H9 (cell line): ENCODE data around the gene PHACTR4. TPM values are rescaled to one million over a fixed set of nuclear protein-coding genes. Genes with fewer than 3 reads are reported as not detected.
A peak's percentile ranks its signal among the peaks of the same experiment; 100 is the strongest.

Experiments
- DNase-seq: peaks from one replicate; pipeline ENCODE4 v3.0.0-alpha.2; 2017
- H2AFZ ChIP-seq: one replicate; pipeline ENCODE4 v1.6.1; 2013; ENCODE audit warnings: mild to moderate bottlenecking, low read length, control low read depth, moderate library complexity
- H2AK5ac ChIP-seq: 2 replicates; pipeline ENCODE4 v1.6.1; 2013; ENCODE audit warnings: low read length, control low read depth, mixed read lengths; ENCODE audit not compliant: insufficient read length
- H2BK120ac ChIP-seq: one replicate; pipeline ENCODE4 v1.6.1; 2013; ENCODE audit warnings: low read depth, mild to moderate bottlenecking, low read length, control low read depth, inconsistent platforms; ENCODE audit not compliant: poor library complexity, severe bottlenecking
- H2BK12ac ChIP-seq: 2 replicates; pipeline ENCODE4 v1.6.1; 2013; ENCODE audit warnings: low read length, control low read depth, mixed read lengths, low read depth; ENCODE audit not compliant: insufficient read length
- H2BK15ac ChIP-seq: 2 replicates; pipeline ENCODE4 v1.6.1; 2013; ENCODE audit warnings: low read depth, low read length, control low read depth
- H2BK20ac ChIP-seq: one replicate; pipeline ENCODE4 v1.6.1; 2013; ENCODE audit warnings: low read depth, mild to moderate bottlenecking, low read length, control low read depth, inconsistent platforms; ENCODE audit not compliant: poor library complexity, severe bottlenecking
- H2BK5ac ChIP-seq: 2 replicates; pipeline ENCODE4 v1.6.1; 2013; ENCODE audit warnings: low read length, control low read depth, mixed read lengths; ENCODE audit not compliant: insufficient read length
- H3K14ac ChIP-seq: 2 replicates; pipeline ENCODE4 v1.6.1; 2013; ENCODE audit warnings: low read length, control low read depth; ENCODE audit not compliant: insufficient read depth
- H3K18ac ChIP-seq: 2 replicates; pipeline ENCODE4 v1.6.1; 2013; ENCODE audit warnings: low read depth, mild to moderate bottlenecking, mixed read lengths, low read length, control low read depth; ENCODE audit not compliant: insufficient read length
- H3K23ac ChIP-seq: 2 replicates; pipeline ENCODE4 v1.6.1; 2013; ENCODE audit warnings: low read length, control low read depth, mixed read lengths, low read depth; ENCODE audit not compliant: insufficient read length
- H3K23me2 ChIP-seq: 2 replicates; pipeline ENCODE4 v1.6.1; 2013; ENCODE audit warnings: low read depth, mild to moderate bottlenecking, mixed read lengths, low read length, control low read depth; ENCODE audit not compliant: insufficient read length, poor library complexity, severe bottlenecking
- H3K27ac ChIP-seq: 2 replicates; pipeline ENCODE4 v1.5.1; 2013; ENCODE audit warnings: low read length, control low read depth, mixed read lengths, low read depth; ENCODE audit not compliant: insufficient read length
- H3K27me3 ChIP-seq: 2 replicates; pipeline ENCODE4 v1.6.1; 2013; ENCODE audit warnings: low read length, control low read depth, inconsistent platforms; ENCODE audit not compliant: insufficient read depth
- H3K4ac ChIP-seq: 2 replicates; pipeline ENCODE4 v1.6.1; 2013; ENCODE audit warnings: low read depth, mild to moderate bottlenecking, control low read depth, inconsistent platforms, low read length, moderate library complexity
- H3K4me1 ChIP-seq: 2 replicates; pipeline ENCODE4 v1.6.1; 2013; ENCODE audit warnings: low read length, control low read depth, inconsistent platforms; ENCODE audit not compliant: insufficient read depth
- H3K4me2 ChIP-seq: 2 replicates; pipeline ENCODE4 v1.6.1; 2013; ENCODE audit warnings: low read length, control low read depth, mixed read lengths; ENCODE audit not compliant: insufficient read length, insufficient read depth
- H3K56ac ChIP-seq: 2 replicates; pipeline ENCODE4 v1.6.1; 2013; ENCODE audit warnings: low read depth, mild to moderate bottlenecking, mixed read lengths, low read length, control low read depth; ENCODE audit not compliant: insufficient read length
- H3K79me1 ChIP-seq: 2 replicates; pipeline ENCODE4 v1.6.1; 2013; ENCODE audit warnings: low read depth, mild to moderate bottlenecking, moderate library complexity, low read length, control low read depth, inconsistent platforms; ENCODE audit not compliant: insufficient read depth, poor library complexity, severe bottlenecking
- H3K79me2 ChIP-seq: 2 replicates; pipeline ENCODE4 v1.6.1; 2013; ENCODE audit warnings: low read length, control low read depth, inconsistent platforms; ENCODE audit not compliant: insufficient read depth
- H3K9ac ChIP-seq: 2 replicates; pipeline ENCODE4 v1.6.1; 2013; ENCODE audit warnings: low read length, control low read depth, mixed read lengths; ENCODE audit not compliant: insufficient read length; ENCODE audit errors: extremely low read depth
- H3K9me3 ChIP-seq: one replicate; pipeline ENCODE4 v1.6.1; 2013; ENCODE audit warnings: low read depth, low read length, inconsistent platforms; ENCODE audit not compliant: control insufficient read depth
- H3T11ph ChIP-seq: one replicate; pipeline ENCODE4 v1.6.1; 2013; ENCODE audit warnings: mild to moderate bottlenecking, low read length, control low read depth, inconsistent platforms
- H4K20me1 ChIP-seq: one replicate; pipeline ENCODE4 v1.6.1; 2013; ENCODE audit not compliant: control insufficient read depth, insufficient read length, insufficient read depth
- H4K5ac ChIP-seq: 2 replicates; pipeline ENCODE4 v1.6.1; 2013; ENCODE audit warnings: low read depth, mild to moderate bottlenecking, mixed read lengths, low read length, control low read depth; ENCODE audit not compliant: insufficient read length
- H4K8ac ChIP-seq: replicated peaks from 2 replicates; pipeline ENCODE4 v1.6.1; 2013; ENCODE audit warnings: low read length, control low read depth, mixed read lengths, low read depth; ENCODE audit not compliant: insufficient read length
- H4K91ac ChIP-seq: 2 replicates; pipeline ENCODE4 v1.6.1; 2013; ENCODE audit warnings: low read depth, mild to moderate bottlenecking, moderate library complexity, mixed read lengths, low read length, control low read depth; ENCODE audit not compliant: insufficient read length
- H3K27ac Mint-ChIP-seq, 3 experiments: 2 replicates in 2 of 3; 3 replicates in 1 of 3; pipeline ENCODE4 v1.8.0; 2020 to 2021; ENCODE audit warnings: mixed read lengths in 3 of 3, mild to moderate bottlenecking in 1 of 3, moderate library complexity in 1 of 3
- H3K27me3 Mint-ChIP-seq: 2 replicates; pipeline ENCODE4 v1.8.0; 2021; ENCODE audit warnings: low read depth, mild to moderate bottlenecking, moderate library complexity, mixed read lengths
- H3K36me3 Mint-ChIP-seq, 3 experiments: 2 replicates in 2 of 3; 3 replicates in 1 of 3; pipeline ENCODE4 v1.8.0; 2020 to 2021; ENCODE audit warnings: low read depth in 3 of 3, mixed read lengths in 3 of 3; ENCODE audit not compliant: insufficient read depth in 1 of 3
- H3K4me1 Mint-ChIP-seq, 2 experiments: 2 replicates each; pipeline ENCODE4 v1.8.0; 2020; ENCODE audit warnings: mixed read lengths in 2 of 2
- H3K4me3 Mint-ChIP-seq, 2 experiments: 2 replicates in 1 of 2; 3 replicates in 1 of 2; pipeline ENCODE4 v1.8.0; 2020 to 2021; ENCODE audit warnings: mild to moderate bottlenecking in 2 of 2, mixed read lengths in 2 of 2, moderate library complexity in 1 of 2
- H3K9me3 Mint-ChIP-seq, 2 experiments: 2 replicates in 1 of 2; 3 replicates in 1 of 2; pipeline ENCODE4 v1.8.0; 2020; ENCODE audit warnings: mild to moderate bottlenecking in 2 of 2, mixed read lengths in 2 of 2, moderate library complexity in 1 of 2
- WGBS: extraction: QIAGEN DNeasy Blood & Tissue Kit; methylation state at CpG from one replicate; pipeline ENCODE4 v1.1.7; 2013; ENCODE audit warnings: missing lambda C conversion rate, low lambda C conversion rate, mixed read lengths; ENCODE audit not compliant: insufficient read length; ENCODE audit errors: extremely low coverage; 5-methylcytosine and 5-hydroxymethylcytosine counted together
- total RNA-seq: library from RNA; stranded (reverse); gene quantifications from 2 replicates; pipeline ENCODE4 v1.2.1, GENCODE V29; 2021
- TF ChIP-seq, protein P1 (sequence below): fragments of 200-600 bp; sonication (generic); conservative IDR thresholded peaks from 3 replicates; pipeline ENCODE4 v1.8.0; 2021; ENCODE audit warnings: antibody characterized with exemption, mild to moderate bottlenecking

Gene PHACTR4
- total RNA-seq, 1 experiment from 2014 or later = 54.0 TPM

DNA sequence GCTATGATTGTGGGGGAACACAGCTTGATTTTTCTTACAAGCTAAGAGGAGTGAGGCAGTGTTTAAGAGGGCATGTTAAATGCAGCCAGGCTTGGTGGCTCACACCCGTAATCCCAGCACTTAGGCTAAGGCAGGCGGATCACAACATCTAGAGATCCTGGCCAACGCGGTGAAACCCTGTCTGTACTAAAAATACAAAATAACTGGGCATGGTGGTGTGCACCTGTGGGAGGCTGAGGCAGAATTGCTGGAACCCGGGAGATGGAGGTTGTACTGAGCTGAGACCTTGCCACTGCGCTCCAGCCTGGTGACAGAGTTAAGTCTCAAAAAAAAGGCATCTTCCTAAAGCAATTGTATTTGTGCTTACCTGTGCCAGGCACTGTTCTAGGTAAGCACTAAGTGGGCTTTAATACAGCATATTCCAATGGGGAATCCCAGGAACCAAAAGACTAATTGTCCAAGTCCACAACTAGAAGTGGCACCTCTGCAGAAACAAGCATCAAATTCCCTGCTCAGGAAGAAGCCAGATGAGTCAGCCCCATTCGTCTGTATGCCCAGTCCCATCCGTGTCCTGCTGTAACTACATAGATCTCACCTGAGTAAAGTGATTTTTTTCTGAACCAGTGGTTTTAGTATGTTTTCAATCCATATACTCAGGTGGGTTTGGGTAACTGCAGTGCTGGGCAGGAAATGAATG is 140.9 kb downstream of the PHACTR4 start:
- Histone ChIP-seq H3K79me2 (no peaks in the 10 kb centered on the region), H2BK120ac (no peak overlapping the region), H2AK5ac (no peak overlapping the region), H3K14ac (no peak overlapping the region), H3K27ac (peak overlapping the region; percentile 89), H4K20me1 (peaks cover 3% of the 10 kb centered on the region), H3K27me3 (no peaks in the 10 kb centered on the region), H2BK20ac (no peak overlapping the region), H4K5ac (peak overlapping the region; percentile 79), H3K18ac (peak overlapping the region; percentile 9), H3K9me3 (no peaks in the 10 kb centered on the region), H3K23ac (no peak overlapping the region), H4K91ac (no peak overlapping the region), H2BK15ac (no peak overlapping the region), H3K4me1 (peaks cover 2% of the 10 kb centered on the region; the same call in 1 of the 2 replicates), H3T11ph (no peak overlapping the region), H3K79me1 (no peaks in the 10 kb centered on the region), H3K23me2 (peaks cover 4% of the 10 kb centered on the region), H3K4ac (no peak overlapping the region), H3K9ac (peak overlapping the region; percentile 99), H3K56ac (no peak overlapping the region), H4K8ac (peak overlapping the region; percentile 38), H2BK12ac (no peak overlapping the region), H2BK5ac (no peak overlapping the region), H2AFZ (no peak overlapping the region), H3K4me2 (peak overlapping the region; percentile 65)
- Mint-ChIP-seq H3K36me3 (peaks cover 67 to 81% (median 80%) of the 10 kb centered on the region in 3 experiments), H3K27ac (peak overlapping the region; percentile 94 to 99 (median 99)), H3K9me3 (peaks cover 7 to 8% of the 10 kb centered on the region in 2 experiments), H3K27me3 (peaks cover 56% of the 10 kb centered on the region), H3K4me1 (peaks cover 18 to 33% of the 10 kb centered on the region in 2 experiments), H3K4me3 (peak overlapping the region; percentile 97)
- WGBS = no CpG with 5 or more reads among the region's 8 CpGs
- TF ChIP-seq, protein P1, sequence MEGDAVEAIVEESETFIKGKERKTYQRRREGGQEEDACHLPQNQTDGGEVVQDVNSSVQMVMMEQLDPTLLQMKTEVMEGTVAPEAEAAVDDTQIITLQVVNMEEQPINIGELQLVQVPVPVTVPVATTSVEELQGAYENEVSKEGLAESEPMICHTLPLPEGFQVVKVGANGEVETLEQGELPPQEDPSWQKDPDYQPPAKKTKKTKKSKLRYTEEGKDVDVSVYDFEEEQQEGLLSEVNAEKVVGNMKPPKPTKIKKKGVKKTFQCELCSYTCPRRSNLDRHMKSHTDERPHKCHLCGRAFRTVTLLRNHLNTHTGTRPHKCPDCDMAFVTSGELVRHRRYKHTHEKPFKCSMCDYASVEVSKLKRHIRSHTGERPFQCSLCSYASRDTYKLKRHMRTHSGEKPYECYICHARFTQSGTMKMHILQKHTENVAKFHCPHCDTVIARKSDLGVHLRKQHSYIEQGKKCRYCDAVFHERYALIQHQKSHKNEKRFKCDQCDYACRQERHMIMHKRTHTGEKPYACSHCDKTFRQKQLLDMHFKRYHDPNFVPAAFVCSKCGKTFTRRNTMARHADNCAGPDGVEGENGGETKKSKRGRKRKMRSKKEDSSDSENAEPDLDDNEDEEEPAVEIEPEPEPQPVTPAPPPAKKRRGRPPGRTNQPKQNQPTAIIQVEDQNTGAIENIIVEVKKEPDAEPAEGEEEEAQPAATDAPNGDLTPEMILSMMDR = no peak
- DNase-seq = no peak
